RPMI8226 (cell line): ENCODE data around the gene ZNF853.
"Not testable (repeated sequence)": the region's sequence is repeated elsewhere in the genome, so short reads cannot be mapped to it uniquely, and the experiment has no call there.

Experiments used
- DNase-seq: peaks from one replicate; pipeline ENCODE4 v3.0.0-alpha.2; 2015

Gene ZNF853

DNA sequence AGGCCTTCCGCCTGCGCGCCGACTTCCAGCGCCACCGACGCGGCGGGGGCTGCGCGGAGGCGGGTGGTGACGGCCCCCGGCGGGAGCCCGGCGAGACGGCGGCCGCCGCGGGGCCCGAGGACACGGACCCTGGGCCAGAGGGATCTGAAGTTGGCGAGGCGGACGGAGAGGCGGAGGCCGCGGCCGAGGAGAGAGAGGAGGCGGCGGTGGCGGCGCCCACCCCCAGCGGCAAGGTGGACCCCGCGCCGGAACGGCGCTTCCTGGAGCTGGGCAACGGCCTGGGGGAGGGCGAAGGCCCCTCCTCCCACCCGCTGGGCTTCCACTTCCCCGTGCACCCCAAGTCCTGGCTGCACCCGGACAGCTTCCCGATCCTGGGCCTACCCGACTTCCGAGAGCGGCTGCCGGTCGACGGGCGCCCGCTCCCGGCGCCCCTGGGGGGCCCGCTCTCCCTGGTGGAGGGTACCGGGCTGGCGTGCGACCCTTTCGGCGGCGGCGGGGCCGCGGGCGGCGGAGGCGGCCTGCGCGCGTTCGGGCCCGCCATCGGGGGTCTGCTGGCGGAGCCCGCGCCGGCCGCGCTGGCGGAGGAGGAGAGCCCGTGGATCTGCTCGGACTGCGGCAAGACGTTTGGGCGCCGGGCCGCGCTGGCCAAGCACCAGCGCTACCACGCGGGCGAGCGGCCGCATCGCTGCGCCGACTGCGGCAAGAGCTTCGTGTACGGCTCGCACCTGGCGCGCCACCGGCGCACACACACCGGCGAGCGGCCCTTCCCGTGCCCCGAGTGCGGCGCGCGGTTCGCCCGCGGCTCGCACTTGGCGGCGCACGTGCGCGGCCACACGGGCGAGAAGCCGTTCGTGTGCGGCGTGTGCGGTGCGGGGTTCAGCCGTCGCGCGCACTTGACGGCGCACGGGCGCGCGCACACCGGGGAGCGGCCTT is 37.9 kb downstream of the ZNF853 start:
- no peak for DNase-seq

- DNase-seq = no peak
These were observed 38.9 kb downstream of the ZNF853 start for GRCh38 chr7:6654113-6654841.

GRCh38 chr7:6654842-6655610 is 39.6 kb downstream of the ZNF853 start:
- no peak for DNase-seq

GRCh38 chr7:6655636-6656385 is 40.4 kb downstream of the ZNF853 start:
- no peak for DNase-seq

DNA sequence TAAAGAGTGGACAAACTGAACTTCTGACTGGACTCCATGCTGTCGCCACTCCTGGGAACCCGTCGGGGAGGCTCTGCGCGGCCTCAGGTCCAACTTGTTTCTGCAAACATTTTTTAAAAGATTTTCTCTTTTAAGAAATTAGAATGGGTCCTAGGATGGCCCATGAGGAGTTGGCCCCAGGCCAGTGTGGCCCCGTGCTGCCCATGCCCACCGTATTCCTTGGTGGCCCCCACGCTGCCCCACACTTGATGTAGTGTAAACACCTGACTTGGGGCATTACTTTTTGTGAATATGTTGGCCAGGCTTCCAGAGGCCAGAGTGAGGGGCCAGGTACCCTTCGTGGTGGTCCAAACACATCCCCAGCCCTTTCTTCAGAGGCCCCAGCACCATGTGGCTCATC is 41.0 kb downstream of the ZNF853 start:
- DNase-seq = no peak

DNA sequence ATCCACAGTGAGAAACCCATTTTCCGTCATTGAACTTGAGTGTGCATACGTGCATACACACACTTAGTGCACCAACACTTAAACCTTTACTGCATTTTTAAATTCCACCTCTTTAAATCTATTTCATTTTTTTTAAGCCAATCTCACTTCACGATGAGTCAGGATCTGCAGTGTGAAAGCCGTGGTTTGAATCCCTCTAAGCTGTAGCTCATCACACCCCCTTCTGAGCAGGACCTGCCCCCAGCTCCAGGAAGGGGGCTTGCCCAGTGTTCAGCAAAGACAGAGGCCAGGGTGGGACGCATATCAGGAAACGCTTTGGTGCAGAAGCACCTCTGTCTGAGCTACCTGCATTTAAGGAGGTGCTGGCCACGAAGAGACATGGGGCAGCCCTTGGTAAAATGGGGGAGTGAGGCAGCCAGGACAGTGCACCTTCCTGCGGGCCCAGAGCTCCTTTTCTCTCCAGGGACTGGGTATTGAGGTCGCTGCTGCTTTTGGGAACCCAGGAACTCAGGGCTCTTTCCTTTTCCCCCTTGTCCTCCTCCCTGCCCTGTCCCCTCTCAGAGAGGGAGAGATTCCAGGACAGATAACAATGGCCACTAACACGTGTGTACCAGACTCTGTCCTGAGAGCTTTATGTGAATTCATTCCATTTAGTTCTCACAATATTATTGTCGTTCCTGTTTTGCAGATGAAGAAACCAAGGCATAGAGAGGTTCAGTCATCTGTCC is 43.4 kb downstream of the ZNF853 start:
- DNase-seq = no peak

DNA sequence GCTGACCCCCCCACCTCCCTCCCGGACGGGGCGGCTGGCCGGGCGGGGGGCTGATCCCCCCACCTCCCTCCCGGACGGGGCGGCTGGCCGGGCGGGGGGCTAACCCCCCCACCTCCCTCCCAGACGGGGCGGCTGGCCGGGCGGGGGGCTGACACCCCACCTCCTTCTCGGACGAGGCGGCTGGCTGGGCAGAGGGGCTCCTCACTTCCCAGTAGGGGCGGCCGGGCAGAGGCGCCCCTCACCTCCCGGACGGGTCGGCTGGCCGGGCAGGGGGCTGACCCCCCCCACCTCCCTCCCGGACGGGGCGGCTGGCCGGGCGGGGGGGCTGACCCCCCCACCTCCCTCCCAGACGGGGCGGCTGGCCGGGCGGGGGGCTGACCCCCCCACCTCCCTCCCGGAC is 55.4 kb downstream of the ZNF853 start:
- not testable (repeated sequence) for DNase-seq
